Esophagus squamous epithelium (tissue), 4 donors: ENCODE measurements around the gene TMEM131.

ENCODE experiments used
- POLR2A ChIP-seq, 4 donors: fragments of 450-650 bp; IDR thresholded peaks; one replicate each; pipeline ENCODE4 v1.6.1; 2017; ENCODE audit warnings: antibody characterized with exemption in 4 of 4, mild to moderate bottlenecking in 4 of 4, moderate library complexity in 3 of 4
- TF ChIP-seq, protein P1 (sequence below), 6 experiments: fragments of 450-650 bp in 4 of 6; fragments of 200-600 bp in 2 of 6; sonication (generic) in 2 of 6; IDR thresholded peaks; one replicate each; pipeline ENCODE4 v1.5.1; 2016 to 2019; ENCODE audit warnings: antibody characterized with exemption in 6 of 6, mild to moderate bottlenecking in 4 of 6, moderate library complexity in 4 of 6

GRCh38 chr2:97706708-97707345 is 288.9 kb downstream of the TMEM131 start:
- TF ChIP-seq, protein P1, sequence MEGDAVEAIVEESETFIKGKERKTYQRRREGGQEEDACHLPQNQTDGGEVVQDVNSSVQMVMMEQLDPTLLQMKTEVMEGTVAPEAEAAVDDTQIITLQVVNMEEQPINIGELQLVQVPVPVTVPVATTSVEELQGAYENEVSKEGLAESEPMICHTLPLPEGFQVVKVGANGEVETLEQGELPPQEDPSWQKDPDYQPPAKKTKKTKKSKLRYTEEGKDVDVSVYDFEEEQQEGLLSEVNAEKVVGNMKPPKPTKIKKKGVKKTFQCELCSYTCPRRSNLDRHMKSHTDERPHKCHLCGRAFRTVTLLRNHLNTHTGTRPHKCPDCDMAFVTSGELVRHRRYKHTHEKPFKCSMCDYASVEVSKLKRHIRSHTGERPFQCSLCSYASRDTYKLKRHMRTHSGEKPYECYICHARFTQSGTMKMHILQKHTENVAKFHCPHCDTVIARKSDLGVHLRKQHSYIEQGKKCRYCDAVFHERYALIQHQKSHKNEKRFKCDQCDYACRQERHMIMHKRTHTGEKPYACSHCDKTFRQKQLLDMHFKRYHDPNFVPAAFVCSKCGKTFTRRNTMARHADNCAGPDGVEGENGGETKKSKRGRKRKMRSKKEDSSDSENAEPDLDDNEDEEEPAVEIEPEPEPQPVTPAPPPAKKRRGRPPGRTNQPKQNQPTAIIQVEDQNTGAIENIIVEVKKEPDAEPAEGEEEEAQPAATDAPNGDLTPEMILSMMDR (IDR thresholded peaks at IDR 0.05) = no peak
- TF ChIP-seq POLR2A (IDR thresholded peaks at IDR 0.05) = no peak
